B cell (primary cell): ENCODE measurements around the gene TTC4. TPM values are rescaled to one million over a fixed set of nuclear protein-coding genes. Genes with fewer than 3 reads are reported as not detected.

Source experiments
- ATAC-seq: fragments of 200-7000 bp; cut with Tn5 transposase; one replicate; pipeline ENCODE4 v1.10.0; 2021; ENCODE audit warnings: low read depth, mild to moderate bottlenecking, moderate number of reproducible peaks, moderate library complexity
- CTCF ChIA-PET: fragments of 350-600 bp; sonication (Branson Sonifier 250); formaldehyde crosslinking; loops from one replicate; lab custom pipeline; 2021; ENCODE audit warnings: antibody characterized with exemption, inconsistent platforms; lab: Charles Lee
- POLR2A ChIA-PET: fragments of 350-600 bp; sonication (Branson Sonifier 250); formaldehyde crosslinking; loops from one replicate; lab custom pipeline; 2021; ENCODE audit warnings: antibody characterized with exemption; lab: Charles Lee
- DNase-seq: peaks from one replicate; pipeline ENCODE4 v3.0.0; 2013
- H2AFZ ChIP-seq: 2 replicates; pipeline ENCODE4 v1.6.1; 2012; ENCODE audit warnings: mild to moderate bottlenecking, low read depth, low read length; ENCODE audit not compliant: insufficient read depth, poor library complexity, severe bottlenecking
- H3K27ac ChIP-seq, 2 donors: 1 replicate in 1 of 2; 2 replicates in 1 of 2; pipeline ENCODE4 v1.5.1; 2012 to 2013; ENCODE audit warnings: low read length in 2 of 2, mild to moderate bottlenecking in 2 of 2, moderate library complexity in 1 of 2
- H3K27me3 ChIP-seq, 4 experiments: fragments of 200-600 bp in 1 of 4; sonication (generic) in 1 of 4; replicated peaks in 1 of 4; 1 replicate in 2 of 4; 2 replicates in 2 of 4; pipeline versions ENCODE4 v1.6.1 to v1.7.0; 2013 to 2016; ENCODE audit warnings: low read length in 3 of 4, mild to moderate bottlenecking in 2 of 4, mixed read lengths in 1 of 4, moderate library complexity in 1 of 4; ENCODE audit not compliant: insufficient read depth in 4 of 4, control insufficient read depth in 3 of 4; ENCODE audit errors: control extremely low read depth in 1 of 4
- H3K36me3 ChIP-seq, 2 experiments: replicated peaks in 1 of 2; 1 replicate in 1 of 2; 2 replicates in 1 of 2; pipeline versions ENCODE4 v1.6.1 to v1.7.1; 2013; ENCODE audit warnings: low read length in 1 of 2; ENCODE audit not compliant: insufficient read depth in 2 of 2, control insufficient read depth in 1 of 2; ENCODE audit errors: control extremely low read depth in 1 of 2, extremely low read depth in 1 of 2
- H3K4me1 ChIP-seq, 2 donors: fragments of 200-600 bp in 1 of 2; sonication (generic) in 1 of 2; 1 replicate in 1 of 2; 2 replicates in 1 of 2; pipeline versions ENCODE4 v1.5.1 to v1.6.1; 2013 to 2017; ENCODE audit warnings: low read length in 2 of 2; ENCODE audit not compliant: control insufficient read depth in 2 of 2, insufficient read depth in 2 of 2
- H3K4me2 ChIP-seq: replicated peaks from 2 replicates; pipeline ENCODE3; 2012; ENCODE audit warnings: mild to moderate bottlenecking, low read depth, low read length; ENCODE audit not compliant: poor library complexity, severe bottlenecking
- H3K4me3 ChIP-seq, 5 experiments: fragments of 200-600 bp in 1 of 5; sonication (generic) in 1 of 5; 1 replicate in 3 of 5; 2 replicates in 2 of 5; pipeline versions ENCODE4 v1.5.1 to v1.7.0; 2011 to 2016; ENCODE audit warnings: low read length in 4 of 5, mild to moderate bottlenecking in 4 of 5, low read depth in 2 of 5, control low read depth in 1 of 5, moderate library complexity in 1 of 5; ENCODE audit not compliant: insufficient read depth in 1 of 5; ENCODE audit errors: control extremely low read depth in 1 of 5, extremely low read depth in 1 of 5
- H3K79me2 ChIP-seq: fragments of 200-600 bp; sonication (generic); one replicate; pipeline ENCODE4 v1.6.0; 2016; ENCODE audit warnings: low read length; ENCODE audit not compliant: control insufficient read depth, insufficient read depth
- H3K9ac ChIP-seq: fragments of 200-600 bp; sonication (generic); 2 replicates; pipeline ENCODE4 v1.6.1; 2017; ENCODE audit warnings: mild to moderate bottlenecking, low read length, moderate library complexity
- H3K9me3 ChIP-seq, 3 donors: one replicate each; pipeline versions ENCODE4 v1.6.1 to v1.7.1; 2013; ENCODE audit warnings: low read length in 2 of 3; ENCODE audit not compliant: control insufficient read depth in 2 of 3, insufficient read depth in 1 of 3; ENCODE audit errors: control extremely low read depth in 1 of 3
- H4K20me1 ChIP-seq: 2 replicates; pipeline ENCODE4 v1.6.0; 2012; ENCODE audit warnings: mild to moderate bottlenecking, low read length; ENCODE audit not compliant: insufficient read depth, control insufficient read depth, poor library complexity, severe bottlenecking
- H3K27ac Mint-ChIP-seq: one replicate; pipeline ENCODE4 v1.8.0; 2021; ENCODE audit warnings: mixed read lengths
- H3K27me3 Mint-ChIP-seq: one replicate; pipeline ENCODE4 v1.8.0; 2021; ENCODE audit warnings: mixed read lengths
- H3K4me1 Mint-ChIP-seq: one replicate; pipeline ENCODE4 v1.8.0; 2021; ENCODE audit warnings: mixed read lengths
- H3K4me3 Mint-ChIP-seq: one replicate; pipeline ENCODE4 v1.8.0; 2021; ENCODE audit warnings: mixed read lengths
- H3K9me3 Mint-ChIP-seq: one replicate; pipeline ENCODE4 v1.8.0; 2022; ENCODE audit warnings: mixed read lengths; ENCODE audit not compliant: insufficient read depth
- CTCF ChIP-seq: fragments of 200-600 bp; IDR thresholded peaks from one replicate; pipeline ENCODE4 v1.8.0; 2022; ENCODE audit warnings: antibody characterized with exemption, mild to moderate bottlenecking
- EZH2 ChIP-seq: IDR thresholded peaks from 2 replicates; pipeline ENCODE4 v1.6.1; 2012; ENCODE audit warnings: borderline replicate concordance, low read depth, mild to moderate bottlenecking, moderate library complexity, low read length; ENCODE audit not compliant: insufficient read depth, poor library complexity, severe bottlenecking
- WGBS: methylation state at CpG from one replicate; pipeline ENCODE4 v1.1.5; 2013; ENCODE audit warnings: missing lambda C conversion rate; ENCODE audit not compliant: insufficient coverage; 5-methylcytosine and 5-hydroxymethylcytosine counted together
- intact Hi-C: fragments of 100-400 bp; cut with micrococcal nuclease; formaldehyde crosslinking; loops from one replicate; pipeline ENCODE4 v1.10.0; 2022
- polyA plus RNA-seq: library from polyadenylated mRNA; depleted of rRNA; stranded (reverse); fragments of >200 nt; gene quantifications from 2 replicates; pipeline ENCODE4 v1.2.3, GENCODE V29; 2012
- total RNA-seq, 2 donors: library from RNA; stranded (reverse); fragments of 120-200 nt in 1 of 2; gene quantifications; 1 replicate in 1 of 2; 2 replicates in 1 of 2; pipeline versions ENCODE4 v1.2.3 to v1.2.4, GENCODE V29; 2013 to 2022

TTC4 gene
- total and polyA plus RNA-seq, 2 donors (not counting 1 experiment from before 2014, with no cell fraction given) = 9.9 to 23.9 TPM

- CTCF ChIA-PET = no interaction called here
Observed at GRCh38 chr1:54706419-54706818, 9.2 kb upstream of the TTC4 start.

GRCh38 chr1:54708385-54708784 lies 7.3 kb upstream of the TTC4 start:
- peaks cover 27% of the 10 kb centered on the region for H3K27me3 Mint-ChIP-seq
- no peaks in the 10 kb centered on the region for H3K9me3 Mint-ChIP-seq
- intact Hi-C loops = no loop called here
- H3K9me3 ChIP-seq = no peaks in the 10 kb centered on the region
- H3K36me3 ChIP-seq = no peaks in the 10 kb centered on the region
- TF ChIP-seq CTCF = no peak
- no peak for TF ChIP-seq EZH2
- CTCF ChIA-PET = no interaction called here
- ATAC-seq (no peak), DNase-seq (no peak)
- peaks cover 0 to 13% (median 2%) of the 10 kb centered on the region in 4 experiments for H3K27me3 ChIP-seq
- no peaks in the 10 kb centered on the region for H3K4me1 ChIP-seq
- H3K4me3 ChIP-seq = no peak overlapping the region
- H3K4me3 Mint-ChIP-seq = no peak overlapping the region
- H3K9ac ChIP-seq = no peak overlapping the region
- H3K4me2 ChIP-seq = no peak overlapping the region
- no peak overlapping the region for H2AFZ ChIP-seq
- H3K27ac Mint-ChIP-seq = no peak overlapping the region
- no peaks in the 10 kb centered on the region for H3K4me1 Mint-ChIP-seq
- POLR2A ChIA-PET = interaction anchor here (0.6 kb wide), 1 partner anchor 180 kb away, joined by 3 read pairs; no protein-coding TSS in a partner anchor
- H4K20me1 ChIP-seq = no peaks in the 10 kb centered on the region
- no peak overlapping the region for H3K27ac ChIP-seq
- H3K79me2 ChIP-seq = no peaks in the 10 kb centered on the region

More at GRCh38 chr1:54706419-54706818, 9.2 kb upstream of the TTC4 start:
- Mint-ChIP-seq H3K4me1 (no peaks in the 10 kb centered on the region), H3K9me3 (no peaks in the 10 kb centered on the region), H3K27me3 (peaks cover 36% of the 10 kb centered on the region), H3K27ac (no peak overlapping the region), H3K4me3 (no peak overlapping the region)
- intact Hi-C loops = no loop called here
- Histone ChIP-seq H3K4me2 (no peak overlapping the region), H3K4me3 (no peak overlapping the region), H3K9ac (no peak overlapping the region), H4K20me1 (no peaks in the 10 kb centered on the region), H3K79me2 (no peaks in the 10 kb centered on the region), H3K27me3 (peaks cover 0 to 13% (median 2%) of the 10 kb centered on the region in 4 experiments), H3K36me3 (no peaks in the 10 kb centered on the region), H2AFZ (no peak overlapping the region), H3K9me3 (no peaks in the 10 kb centered on the region), H3K4me1 (no peaks in the 10 kb centered on the region), H3K27ac (no peak overlapping the region)
- 90% methylated on average over 4 of the region's 4 CpGs for WGBS
- POLR2A ChIA-PET = no interaction called here
- no peak for ATAC-seq
- DNase-seq = no peak
- TF ChIP-seq CTCF (no peak), EZH2 (no peak)
